CD4-positive, alpha-beta T cell treated with Interleukin-6 at 100 ng/mL for 8 hours (primary cell): ENCODE measurements around the gene APOB.

Source experiments
- DNase-seq: peaks from one replicate; pipeline ENCODE4 v3.0.0-alpha.2; 2020; ENCODE audit warnings: mixed read lengths, low spot score

The APOB gene

GRCh38 chr2:21043744-21044532 is at the start of gene APOB:
TSS of gene APOB (minus strand) at chr2:21044073. CDS start at chr2:21043945, 128 bp downstream.
- DNase-seq = no peak

GRCh38 chr2:21092308-21092869 is 48.5 kb upstream of the APOB start:
- no peak for DNase-seq

GRCh38 chr2:21084401-21084800 is 40.5 kb upstream of the APOB start:
- no peak for DNase-seq

GRCh38 chr2:21083482-21083881 is 39.6 kb upstream of the APOB start:
- DNase-seq = no peak

- DNase-seq = no peak
Observed at GRCh38 chr2:21078296-21078695, 34.4 kb upstream of the APOB start.

GRCh38 chr2:21072477-21073242 is 28.8 kb upstream of the APOB start:
- no peak for DNase-seq

- no peak for DNase-seq
Observed at GRCh38 chr2:21070341-21071257, 26.7 kb upstream of the APOB start.

- DNase-seq = no peak
Observed at GRCh38 chr2:21069746-21070340, 26.0 kb upstream of the APOB start.

GRCh38 chr2:21067859-21068537 is 24.1 kb upstream of the APOB start:
- no peak for DNase-seq

- DNase-seq = no peak
Observed at GRCh38 chr2:21067125-21067524, 23.3 kb upstream of the APOB start.

GRCh38 chr2:21059885-21060610 is 16.2 kb upstream of the APOB start:
- no peak for DNase-seq

- no peak for DNase-seq
Observed at GRCh38 chr2:21057097-21057496, 13.2 kb upstream of the APOB start.

GRCh38 chr2:21055879-21056790 is 12.3 kb upstream of the APOB start:
- no peak for DNase-seq

GRCh38 chr2:21055451-21055850 is 11.6 kb upstream of the APOB start:
- DNase-seq = no peak

- no peak for DNase-seq
Observed at GRCh38 chr2:21054011-21054410, 10.1 kb upstream of the APOB start.

GRCh38 chr2:21052044-21052443 is 8.2 kb upstream of the APOB start:
- no peak for DNase-seq

- DNase-seq = no peak
Observed at GRCh38 chr2:21050164-21050563, 6.3 kb upstream of the APOB start.

- DNase-seq = no peak
Observed at GRCh38 chr2:21047141-21048009, 3.5 kb upstream of the APOB start.
